Measurements from ENCODE around the gene NHERF1. TPM values are rescaled to one million over a fixed set of nuclear protein-coding genes. Genes with fewer than 3 reads are reported as not detected.

Gene NHERF1
- total and polyA plus RNA-seq, 2 of the 13 experiments (the other 11 are each of a cell fraction or from before 2014, with no cell fraction given) = 169 to 269 TPM

GRCh38 chr17:74748529-74749278 is at the start of gene NHERF1 (continued):
- TF ChIP-seq NFYB (CRISPR knock-in tag; IDR thresholded peaks at IDR 0.05) (peak; percentile 85), DR1 (CRISPR knock-in tag; IDR thresholded peaks at IDR 0.05) (peak; percentile 98), ZBTB38 (CRISPR knock-in tag; IDR thresholded peaks at IDR 0.05) (0 out of 2 replicates have a peak, but pooled peaks have one; percentile 18), E2F1 (CRISPR knock-in tag; IDR thresholded peaks at IDR 0.05) (peak; percentile 81), FOXO1 (CRISPR knock-in tag; IDR thresholded peaks at IDR 0.05) (peak; percentile 33; the same call in 1 of the 2 replicates), CBFB (CRISPR knock-in tag; IDR thresholded peaks at IDR 0.05) (peak; percentile 80), SNAPC4 (CRISPR knock-in tag; IDR thresholded peaks at IDR 0.05) (no peak; the same call in 1 of the 2 replicates), GRHL1 (CRISPR knock-in tag; conservative IDR thresholded peaks at IDR 0.05) (no peak), ZNF333 (CRISPR knock-in tag; IDR thresholded peaks at IDR 0.05; ENCODE audit: borderline replicate concordance) (peak; percentile 98; the same call in 1 of the 2 replicates), TFE3 (CRISPR knock-in tag; IDR thresholded peaks at IDR 0.05) (peak; percentile 75), NFKB2 (CRISPR knock-in tag; IDR thresholded peaks at IDR 0.05; ENCODE audit: borderline replicate concordance) (peak; percentile 91; the same call in 1 of the 2 replicates), ZNF790 (CRISPR knock-in tag; IDR thresholded peaks at IDR 0.05; ENCODE audit: borderline replicate concordance) (peak; percentile 97), ATM (IDR thresholded peaks at IDR 0.05; ENCODE audit: borderline replicate concordance) (no peak), ZC3H4 (CRISPR knock-in tag; IDR thresholded peaks at IDR 0.05; ENCODE audit: borderline replicate concordance) (no peak), MEF2D (CRISPR knock-in tag; IDR thresholded peaks at IDR 0.05) (peak; percentile 64; the same call in 1 of the 2 replicates), TBX2 (CRISPR knock-in tag; IDR thresholded peaks at IDR 0.05; ENCODE audit: borderline replicate concordance) (peak; percentile 77), ZNF496 (CRISPR knock-in tag; IDR thresholded peaks at IDR 0.05; ENCODE audit: insufficient replicate concordance) (no peak), DRAP1 (CRISPR knock-in tag; IDR thresholded peaks at IDR 0.05) (peak; percentile 99), SMAD3 (CRISPR knock-in tag; IDR thresholded peaks at IDR 0.05) (peak; percentile 73; the same call in 1 of the 2 replicates)
